OCI-LY7 (cell line): ENCODE measurements around the gene CFAP90. TPM values are rescaled to one million over a fixed set of nuclear protein-coding genes. Genes with fewer than 3 reads are reported as not detected.
A peak's percentile ranks its signal among the peaks of the same experiment; 100 is the strongest.

Experiments used
- BruUV-seq: library from RNA; stranded (reverse); fragments of 400-500 nt; replicated peaks from 2 replicates; lab custom pipeline; 2021; lab: Mats Ljungman, UMichigan
- CTCF ChIA-PET: fragments of 300-600 bp; sonication (Branson Sonifier 250); formaldehyde crosslinking; loops from one replicate; lab custom pipeline; 2022; ENCODE audit warnings: antibody characterized with exemption; ENCODE audit not compliant: unreplicated experiment; lab: Charles Lee
- POLR2A ChIA-PET: fragments of 300-600 bp; sonication (Branson Sonifier 250); formaldehyde crosslinking; loops from one replicate; lab custom pipeline; 2022; ENCODE audit warnings: antibody characterized with exemption; lab: Charles Lee
- DNase-seq: peaks from one replicate; pipeline ENCODE4 v3.0.0-alpha.2; 2015; ENCODE audit warnings: low spot score
- H2AFZ ChIP-seq: fragments of 200-600 bp; sonication (generic), shearing (Covaris generic); 2 replicates; pipeline ENCODE4 v1.6.1; 2014; ENCODE audit warnings: mild to moderate bottlenecking, antibody characterized with exemption, low read length, moderate library complexity
- H3K27ac ChIP-seq: fragments of 200-600 bp; sonication (generic); 2 replicates; pipeline ENCODE4 v1.5.1; 2014; ENCODE audit warnings: mixed run types, low read depth, mild to moderate bottlenecking, moderate library complexity, low read length, inconsistent platforms; ENCODE audit not compliant: poor library complexity, severe bottlenecking
- H3K36me3 ChIP-seq: fragments of 200-600 bp; sonication (generic); 2 replicates; pipeline ENCODE4 v1.6.1; 2014; ENCODE audit warnings: mild to moderate bottlenecking, antibody characterized with exemption, low read length, moderate library complexity, mixed read lengths; ENCODE audit not compliant: insufficient read depth
- H3K4me1 ChIP-seq: fragments of 200-600 bp; sonication (generic); 2 replicates; pipeline ENCODE4 v1.5.1; 2014; ENCODE audit warnings: mild to moderate bottlenecking, low read length; ENCODE audit not compliant: insufficient read depth, poor library complexity, severe bottlenecking
- H3K4me2 ChIP-seq: fragments of 200-600 bp; sonication (generic); 2 replicates; pipeline ENCODE4 v1.6.1; 2014; ENCODE audit warnings: mild to moderate bottlenecking, low read length
- H3K4me3 ChIP-seq: fragments of 200-600 bp; sonication (generic); 2 replicates; pipeline ENCODE4 v1.5.1; 2014; ENCODE audit warnings: mild to moderate bottlenecking, low read depth, low read length; ENCODE audit not compliant: poor library complexity, severe bottlenecking
- H3K79me2 ChIP-seq: fragments of 200-600 bp; sonication (generic); 2 replicates; pipeline ENCODE4 v1.6.1; 2016; ENCODE audit warnings: low read depth, mild to moderate bottlenecking, low read length, moderate library complexity, mixed read lengths; ENCODE audit not compliant: insufficient read depth
- H3K9me2 ChIP-seq: fragments of 200-600 bp; sonication (generic); 2 replicates; pipeline ENCODE4 v1.6.1; 2016; ENCODE audit warnings: mild to moderate bottlenecking, low read length, mixed read lengths; ENCODE audit not compliant: insufficient read depth
- H3K9me3 ChIP-seq: fragments of 200-600 bp; sonication (generic); 2 replicates; pipeline ENCODE4 v1.6.1; 2014; ENCODE audit warnings: mild to moderate bottlenecking, mixed run types, low read length, mixed read lengths
- H4K20me1 ChIP-seq: fragments of 200-600 bp; sonication (generic); 2 replicates; pipeline ENCODE4 v1.6.1; 2014; ENCODE audit warnings: mild to moderate bottlenecking, antibody characterized with exemption, low read length, moderate library complexity, mixed read lengths; ENCODE audit not compliant: insufficient read depth
- CTCF ChIP-seq: fragments of 200-600 bp; sonication (generic); conservative IDR thresholded peaks from 2 replicates; pipeline ENCODE4 v1.5.1; 2014; ENCODE audit warnings: mild to moderate bottlenecking, antibody characterized with exemption, low read length, moderate library complexity, mixed read lengths
- EZH2phosphoT487 ChIP-seq: fragments of 200-600 bp; sonication (generic); IDR thresholded peaks from 2 replicates; pipeline ENCODE4 v1.6.1; 2018; ENCODE audit warnings: low read depth, borderline replicate concordance, mild to moderate bottlenecking, mixed run types, antibody characterized with exemption, low read length, moderate library complexity, mixed read lengths
- intact Hi-C: fragments of 100-400 bp; cut with micrococcal nuclease; formaldehyde crosslinking; loops from one replicate; pipeline ENCODE4 v1.10.0; 2022; ENCODE audit not compliant: unreplicated experiment
- total RNA-seq, 2 experiments: library from RNA; depleted of rRNA in 1 of 2; stranded (reverse); fragments of >200 nt in 1 of 2; shearing (Covaris generic) in 1 of 2; gene quantifications; 2 replicates each; pipeline ENCODE4 v1.2.3, GENCODE V29; 2014 to 2022

Gene CFAP90
- total RNA-seq, 2 experiments from 2014 or later = not detected

- TF ChIP-seq EZH2phosphoT487 (no peak), CTCF (peak; percentile 72)
- peak; percentile 24 for DNase-seq
- no peak overlapping the region for H3K27ac ChIP-seq
- no peaks in the 10 kb centered on the region for H3K79me2 ChIP-seq
- no peaks in the 10 kb centered on the region for H4K20me1 ChIP-seq
- H3K36me3 ChIP-seq = peaks cover 48% of the 10 kb centered on the region
- no peaks in the 10 kb centered on the region for H3K4me1 ChIP-seq
- no peak overlapping the region for H3K4me2 ChIP-seq
- BruUV-seq = no TSS peak
- no peak overlapping the region for H3K4me3 ChIP-seq
- no peaks in the 10 kb centered on the region for H3K9me3 ChIP-seq
- ChIA-PET CTCF (no interaction called here), POLR2A (interaction anchor here (0.6 to 1.7 kb wide), 2 partner anchors 16 to 366 kb away, joined by 3 to 5 read pairs; no protein-coding TSS in a partner anchor)
- H3K9me2 ChIP-seq = no peaks in the 10 kb centered on the region
- no peak overlapping the region for H2AFZ ChIP-seq
- intact Hi-C loops = no loop called here
Observed at GRCh38 chr5:7856855-7857254, 5.9 kb upstream of the CFAP90 start.

GRCh38 chr5:7855611-7856010 lies 4.7 kb upstream of the CFAP90 start:
- TF ChIP-seq CTCF (no peak), EZH2phosphoT487 (no peak)
- Histone ChIP-seq H3K27ac (no peak overlapping the region), H3K36me3 (peaks cover 37% of the 10 kb centered on the region), H3K9me3 (no peaks in the 10 kb centered on the region), H3K4me3 (no peak overlapping the region), H2AFZ (no peak overlapping the region), H4K20me1 (no peaks in the 10 kb centered on the region), H3K79me2 (no peaks in the 10 kb centered on the region), H3K9me2 (no peaks in the 10 kb centered on the region), H3K4me2 (no peak overlapping the region), H3K4me1 (no peaks in the 10 kb centered on the region)
- intact Hi-C loops = no loop called here
- ChIA-PET POLR2A (interaction anchor here (1.7 kb wide), 1 partner anchor 17 kb away, joined by 5 read pairs; no protein-coding TSS in a partner anchor), CTCF (no interaction called here)
- no peak for DNase-seq
- no TSS peak for BruUV-seq

- ChIA-PET CTCF (no interaction called here), POLR2A (no interaction called here)
- H3K4me3 ChIP-seq = no peak overlapping the region
- H3K4me2 ChIP-seq = no peak overlapping the region
- BruUV-seq = no TSS peak
- H4K20me1 ChIP-seq = no peaks in the 10 kb centered on the region
- no peaks in the 10 kb centered on the region for H3K4me1 ChIP-seq
- no peak for TF ChIP-seq CTCF
- TF ChIP-seq EZH2phosphoT487 = no peak
- no peak overlapping the region for H3K27ac ChIP-seq
- intact Hi-C loops = no loop called here
- no peaks in the 10 kb centered on the region for H3K79me2 ChIP-seq
- H2AFZ ChIP-seq = no peak overlapping the region
- DNase-seq = no peak
- H3K9me3 ChIP-seq = no peaks in the 10 kb centered on the region
- H3K9me2 ChIP-seq = no peaks in the 10 kb centered on the region
- H3K36me3 ChIP-seq = peaks cover 11% of the 10 kb centered on the region; the same call in 1 of the 2 replicates
Observed at GRCh38 chr5:7852988-7853387, 2.1 kb upstream of the CFAP90 start.
